Caco-2 (cell line): ENCODE data around the gene SLCO4A1. TPM values are rescaled to one million over a fixed set of nuclear protein-coding genes. Genes with fewer than 3 reads are reported as not detected.

Experiments
- BruUV-seq: library from RNA; stranded (reverse); fragments of 400-500 nt; replicated peaks from 2 replicates; lab custom pipeline; 2021; lab: Mats Ljungman, UMichigan
- CTCF ChIA-PET: fragments of 300-600 bp; sonication (Branson Sonifier 250); formaldehyde crosslinking; loops from one replicate; lab custom pipeline; 2022; ENCODE audit warnings: antibody characterized with exemption; lab: Charles Lee
- POLR2A ChIA-PET: fragments of 300-600 bp; sonication (Branson Sonifier 250); formaldehyde crosslinking; loops from one replicate; lab custom pipeline; 2022; ENCODE audit warnings: antibody characterized with exemption; lab: Charles Lee
- DNase-seq, 2 experiments: peaks; one replicate each; pipeline versions ENCODE4 v3.0.0 to v3.0.0-alpha.2; 2020 to 2022
- H3K27me3 ChIP-seq: replicated peaks from 2 replicates; pipeline ENCODE4 v1.6.0; 2011; ENCODE audit warnings: low read length; ENCODE audit not compliant: control insufficient read depth, insufficient read depth
- H3K36me3 ChIP-seq: 2 replicates; pipeline ENCODE4 v1.5.1; 2011; ENCODE audit warnings: low read length; ENCODE audit not compliant: control insufficient read depth, insufficient read depth
- H3K4me1 ChIP-seq: fragments of 250-450 bp; sonication (Bioruptor Pico); 2 replicates; pipeline ENCODE4 v1.5.1; 2020; ENCODE audit warnings: mild to moderate bottlenecking
- H3K4me3 ChIP-seq: 2 replicates; pipeline ENCODE4 v1.5.1; 2011; ENCODE audit warnings: low read depth, mild to moderate bottlenecking, control low read depth, low read length
- H3K9me3 ChIP-seq: fragments of 250-450 bp; sonication (Bioruptor Pico); 2 replicates; pipeline ENCODE4 v1.5.1; 2020; ENCODE audit warnings: mild to moderate bottlenecking, moderate library complexity
- H3K27ac Mint-ChIP-seq: one replicate; pipeline ENCODE4 v1.8.0; 2022; ENCODE audit warnings: mixed read lengths; ENCODE audit not compliant: unreplicated experiment
- H3K27me3 Mint-ChIP-seq: one replicate; pipeline ENCODE4 v1.8.0; 2022; ENCODE audit warnings: mixed read lengths; ENCODE audit not compliant: insufficient read depth, unreplicated experiment
- H3K36me3 Mint-ChIP-seq: one replicate; pipeline ENCODE4 v1.8.0; 2022; ENCODE audit warnings: mild to moderate bottlenecking, mixed read lengths; ENCODE audit not compliant: insufficient read depth, unreplicated experiment
- H3K4me1 Mint-ChIP-seq: one replicate; pipeline ENCODE4 v1.8.0; 2022; ENCODE audit warnings: low read depth, mixed read lengths; ENCODE audit not compliant: unreplicated experiment
- H3K4me3 Mint-ChIP-seq: one replicate; pipeline ENCODE4 v1.8.0; 2022; ENCODE audit warnings: mild to moderate bottlenecking, moderate library complexity, mixed read lengths; ENCODE audit not compliant: unreplicated experiment
- H3K9me3 Mint-ChIP-seq: one replicate; pipeline ENCODE4 v1.8.0; 2022; ENCODE audit warnings: mixed read lengths; ENCODE audit not compliant: unreplicated experiment
- CTCF ChIP-seq, 2 experiments: fragments of 200-600 bp in 1 of 2; IDR thresholded peaks; 1 replicate in 1 of 2; 2 replicates in 1 of 2; pipeline versions ENCODE4 v1.5.1 to v1.8.0; 2011 to 2022; ENCODE audit warnings: antibody characterized with exemption in 1 of 2, control low read depth in 1 of 2, inconsistent platforms in 1 of 2, low read depth in 1 of 2, low read length in 1 of 2, mild to moderate bottlenecking in 1 of 2, moderate library complexity in 1 of 2; ENCODE audit not compliant: insufficient read depth in 1 of 2, severe bottlenecking in 1 of 2, unreplicated experiment in 1 of 2
- intact Hi-C: fragments of 100-400 bp; cut with micrococcal nuclease; formaldehyde crosslinking; loops from one replicate; pipeline ENCODE4 v1.10.0; 2022; ENCODE audit not compliant: unreplicated experiment
- total RNA-seq: library from RNA; stranded (reverse); gene quantifications from 2 replicates; pipeline ENCODE4 v1.2.3, GENCODE V29; 2022

SLCO4A1 gene
- total RNA-seq, 1 experiment from 2014 or later: 18.7 TPM

DNA sequence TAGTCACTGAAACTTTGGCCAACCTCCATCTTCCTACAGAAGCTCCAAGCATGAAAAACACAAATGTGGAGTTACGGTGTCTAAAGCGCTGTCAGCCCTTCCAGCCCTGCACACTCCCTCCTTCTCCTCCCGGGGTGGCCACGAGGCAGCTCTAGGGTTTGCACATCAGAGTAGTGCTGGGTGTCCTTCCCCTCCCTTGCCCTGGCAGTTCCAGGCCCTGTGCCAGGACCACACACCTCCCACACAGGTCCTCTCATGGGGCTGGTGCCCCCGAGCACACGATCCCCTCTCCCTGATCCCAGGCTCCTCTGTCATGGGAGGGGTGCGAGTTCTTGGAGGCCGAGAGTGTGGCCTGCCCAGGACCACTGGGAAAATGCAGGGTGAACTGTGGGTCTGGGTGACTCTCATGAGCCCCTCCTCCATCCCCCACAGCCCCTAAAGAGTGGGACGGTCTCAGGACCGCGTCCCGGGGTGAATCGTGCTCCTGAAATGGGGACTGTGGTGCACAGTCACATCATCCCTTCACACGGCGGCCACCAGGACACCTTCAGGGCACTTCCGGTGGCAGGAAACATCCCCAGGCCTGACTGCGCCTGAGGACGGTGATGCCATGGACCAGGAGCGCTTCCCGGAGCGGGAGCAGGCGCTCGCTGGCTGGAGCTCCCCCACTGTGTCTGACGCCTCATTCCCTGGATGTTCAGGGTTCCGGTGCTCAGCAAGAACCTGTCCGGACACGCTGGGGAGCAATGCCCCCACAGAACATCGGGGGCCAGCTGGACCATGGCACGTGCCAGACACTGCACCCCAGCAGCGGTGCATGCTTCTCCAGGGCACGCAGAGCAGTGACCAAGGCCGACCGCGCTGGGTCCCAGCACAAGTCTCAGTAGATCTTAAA, 42.8 kb upstream of the SLCO4A1 start:
- Mint-ChIP-seq H3K9me3 (no peaks in the 10 kb centered on the region), H3K4me3 (no peak overlapping the region), H3K4me1 (no peaks in the 10 kb centered on the region), H3K36me3 (no peaks in the 10 kb centered on the region), H3K27me3 (peaks cover 30% of the 10 kb centered on the region), H3K27ac (no peak overlapping the region)
- Histone ChIP-seq H3K4me1 (no peaks in the 10 kb centered on the region), H3K4me3 (no peak overlapping the region), H3K27me3 (no peaks in the 10 kb centered on the region; the same call in none of the 2 replicates), H3K36me3 (no peaks in the 10 kb centered on the region), H3K9me3 (no peaks in the 10 kb centered on the region; the same call in 1 of the 2 replicates)
- no peak for DNase-seq
- ChIA-PET CTCF (interaction anchor here (1.1 kb wide), 1 partner anchor 17 kb away, joined by 4 read pairs; no protein-coding TSS in a partner anchor), POLR2A (no interaction called here)
- BruUV-seq: no TSS peak
- intact Hi-C loops: no loop called here
- TF ChIP-seq CTCF (IDR thresholded peaks at IDR 0.05; ENCODE audit: insufficient read depth in 1 of 2, low read depth in 1 of 2, low read length in 1 of 2, severe bottlenecking in 1 of 2, unreplicated experiment in 1 of 2): no peak

GRCh38 chr20:62601172-62601571, 41.1 kb upstream of the SLCO4A1 start:
- ChIA-PET POLR2A (no interaction called here), CTCF (no interaction called here)
- Mint-ChIP-seq H3K9me3 (no peaks in the 10 kb centered on the region), H3K4me3 (no peak overlapping the region), H3K36me3 (no peaks in the 10 kb centered on the region), H3K27me3 (peaks cover 19% of the 10 kb centered on the region), H3K27ac (no peak overlapping the region), H3K4me1 (peaks cover 3% of the 10 kb centered on the region)
- Histone ChIP-seq H3K4me3 (no peak overlapping the region), H3K27me3 (no peaks in the 10 kb centered on the region; the same call in 1 of the 2 replicates), H3K9me3 (no peaks in the 10 kb centered on the region), H3K4me1 (peaks cover 4% of the 10 kb centered on the region; the same call in 1 of the 2 replicates), H3K36me3 (no peaks in the 10 kb centered on the region)
- no peak for DNase-seq
- intact Hi-C loops: no loop called here
- BruUV-seq: no TSS peak
- TF ChIP-seq CTCF (IDR thresholded peaks at IDR 0.05; ENCODE audit: insufficient read depth in 1 of 2, low read depth in 1 of 2, low read length in 1 of 2, severe bottlenecking in 1 of 2, unreplicated experiment in 1 of 2): no peak

- H3K4me3 ChIP-seq: no peak overlapping the region
- ChIA-PET CTCF (no interaction called here), POLR2A (no interaction called here)
- no peaks in the 10 kb centered on the region for H3K36me3 Mint-ChIP-seq
- intact Hi-C loops: no loop called here
- no peaks in the 10 kb centered on the region for H3K27me3 ChIP-seq
- H3K9me3 Mint-ChIP-seq: no peaks in the 10 kb centered on the region
- no peak overlapping the region for H3K4me3 Mint-ChIP-seq
- TF ChIP-seq CTCF (IDR thresholded peaks at IDR 0.05; ENCODE audit: insufficient read depth in 1 of 2, low read depth in 1 of 2, low read length in 1 of 2, severe bottlenecking in 1 of 2, unreplicated experiment in 1 of 2): no peak
- BruUV-seq: no TSS peak
- H3K36me3 ChIP-seq: no peaks in the 10 kb centered on the region
- no peak for DNase-seq
- H3K4me1 Mint-ChIP-seq: peaks cover 7% of the 10 kb centered on the region
- H3K27ac Mint-ChIP-seq: no peak overlapping the region
- H3K27me3 Mint-ChIP-seq: peaks cover 18% of the 10 kb centered on the region
- no peaks in the 10 kb centered on the region for H3K9me3 ChIP-seq
- peaks cover 9% of the 10 kb centered on the region for H3K4me1 ChIP-seq
These were observed 40.6 kb upstream of the SLCO4A1 start for GRCh38 chr20:62601714-62602113.
